Activated naive CD8-positive, alpha-beta T cell treated with anti-CD3 and anti-CD28 coated beads, Interleukin-2, amount 50 U/mL, for 16 hours (primary cell): ENCODE measurements around the gene OAT.
"Not testable (repeated sequence)": the region's sequence is repeated elsewhere in the genome, so short reads cannot be mapped to it uniquely, and the experiment has no call there.

Source experiments
- DNase-seq: peaks from one replicate; pipeline ENCODE4 v3.0.0-alpha.2; 2020; ENCODE audit warnings: low read depth, low spot score

OAT gene

DNA sequence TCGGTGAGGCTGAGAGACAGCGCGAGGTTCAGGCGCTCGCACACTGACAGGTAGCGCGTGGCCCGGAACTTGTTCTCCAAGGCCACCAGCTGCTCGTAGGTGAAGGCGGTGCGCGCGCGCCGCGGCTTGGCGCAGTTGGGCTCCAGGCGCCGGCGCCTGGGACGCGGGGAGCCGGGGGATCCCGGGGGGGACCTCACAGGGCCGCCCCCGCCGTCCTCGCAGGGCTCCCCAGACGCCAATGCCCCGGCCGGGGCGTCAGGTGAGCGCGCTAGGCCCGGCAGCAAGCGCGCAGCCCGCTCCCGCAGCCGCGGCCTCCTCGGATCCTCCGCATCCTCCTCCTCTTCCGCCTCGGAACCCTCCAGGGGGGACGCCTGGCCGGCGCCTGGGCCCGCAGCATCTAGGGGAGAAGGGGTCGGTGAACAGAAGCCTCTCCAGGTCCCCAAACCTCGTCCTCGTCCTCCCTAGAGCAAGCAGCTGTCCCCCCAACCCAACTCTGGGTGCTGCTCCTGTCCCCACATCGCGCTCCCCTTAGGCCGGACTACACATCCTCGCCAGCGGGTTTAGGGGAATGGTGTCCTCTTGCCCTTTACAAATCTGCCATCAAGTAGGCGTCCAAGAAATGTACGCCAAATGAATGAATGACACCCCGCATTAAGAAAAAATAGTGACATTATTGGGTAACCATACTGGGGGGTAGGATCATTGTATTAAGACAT is 29.2 kb upstream of the OAT start:
- DNase-seq = no peak

DNA sequence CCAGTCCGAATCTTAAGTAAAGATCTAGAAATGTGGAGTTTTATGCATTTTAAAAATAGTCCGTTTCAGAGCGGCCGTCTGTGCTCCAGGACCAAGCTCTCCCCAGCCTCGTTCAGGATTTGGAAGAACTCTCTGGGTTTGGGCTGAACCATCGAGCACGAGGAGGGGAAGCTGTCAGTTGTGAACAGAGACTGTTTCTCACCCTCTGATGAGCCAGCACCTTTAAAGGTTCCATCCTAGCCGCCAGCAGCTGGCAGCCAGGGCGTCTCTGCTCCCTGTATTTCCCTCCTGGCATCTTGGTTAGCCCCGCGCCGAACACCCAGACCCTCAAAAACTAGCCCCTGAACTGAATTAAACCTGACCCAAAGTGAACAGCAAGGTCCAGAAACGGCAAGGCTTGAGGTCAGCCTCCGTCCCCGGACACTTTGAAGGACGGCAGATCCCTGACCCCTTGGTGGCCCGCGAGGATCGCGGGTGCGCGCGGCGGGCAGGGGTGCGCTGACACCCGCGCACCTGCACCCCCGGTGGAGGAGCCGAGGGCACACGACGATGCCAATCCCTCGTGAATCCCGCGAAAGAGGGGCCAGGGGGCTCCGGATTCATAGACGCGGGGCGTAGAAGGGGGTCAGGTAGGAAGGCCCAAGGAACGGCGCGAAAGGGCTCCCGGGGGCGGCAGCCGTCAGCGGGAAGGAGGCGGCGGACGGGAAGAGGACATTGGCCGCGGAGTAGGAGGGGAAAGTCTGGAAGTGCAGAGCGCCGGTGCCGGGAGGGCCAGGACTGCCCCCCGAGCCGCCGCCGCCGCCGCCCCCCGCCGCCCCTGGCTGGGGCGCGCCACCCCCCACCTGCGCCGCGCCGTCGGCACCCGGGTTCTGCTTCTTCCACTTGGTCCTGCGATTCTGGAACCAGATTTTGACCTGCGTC is 28.4 kb upstream of the OAT start:
- no peak for DNase-seq

DNA sequence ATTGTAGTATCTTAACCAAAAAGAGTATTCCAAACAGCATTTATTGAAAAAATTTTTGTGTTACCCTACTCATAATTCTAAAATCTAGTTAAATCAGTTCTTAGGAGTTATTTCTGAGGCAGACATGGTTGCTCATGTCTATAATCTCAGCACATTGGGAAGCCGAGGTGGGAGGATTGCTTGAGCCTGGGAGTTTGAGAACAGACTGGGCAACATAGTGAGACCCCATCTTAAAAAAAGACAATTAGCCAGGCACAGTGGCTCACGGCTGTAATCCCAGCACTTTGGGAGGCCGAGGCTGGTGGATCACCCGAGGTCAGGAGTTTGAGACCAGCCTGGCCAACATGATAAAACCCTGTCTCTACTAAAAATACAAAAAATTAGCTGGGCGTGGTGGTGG is 23.0 kb upstream of the OAT start:
- not testable (repeated sequence) for DNase-seq

DNA sequence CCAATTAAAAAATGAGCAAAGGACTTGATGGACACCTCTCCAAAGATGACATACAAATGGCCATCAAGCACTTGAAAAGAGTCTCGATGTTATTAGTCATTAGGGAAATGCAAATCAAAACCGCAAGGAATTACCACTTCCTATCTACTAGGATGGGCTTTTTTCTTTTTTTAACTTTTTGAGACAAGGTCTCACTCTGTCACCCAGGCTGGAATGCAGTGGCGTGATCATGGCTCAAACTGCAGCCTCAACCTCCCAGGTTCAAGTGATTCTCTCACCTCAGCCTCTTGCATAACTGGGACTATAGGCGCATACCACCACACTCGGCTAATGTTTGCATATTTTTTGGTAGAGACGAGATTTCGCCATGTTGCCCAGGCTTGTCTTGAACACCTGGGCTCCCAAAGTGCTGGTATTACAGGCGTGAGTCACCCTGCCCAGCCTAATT is 17.5 kb upstream of the OAT start:
- DNase-seq = no peak

DNA sequence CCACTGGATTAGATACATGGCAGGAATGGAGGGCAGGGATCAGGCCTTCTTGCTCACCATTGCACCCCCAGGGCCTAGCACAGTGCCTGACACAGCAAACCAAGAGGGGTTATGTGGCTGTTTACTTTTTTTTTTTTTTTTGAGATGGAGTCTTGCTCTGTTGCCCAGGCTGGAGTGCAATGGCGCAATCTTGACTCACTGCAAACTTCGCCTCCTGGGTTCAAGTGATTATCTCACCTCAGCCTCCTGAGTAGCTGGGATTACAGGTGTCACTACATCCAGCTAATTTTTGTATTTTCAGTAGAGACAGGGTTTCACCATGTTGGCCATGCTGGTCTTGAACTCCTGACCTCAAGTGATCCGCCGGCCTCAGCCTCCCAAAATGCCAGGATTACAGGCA is 17.0 kb upstream of the OAT start:
- not testable (repeated sequence) for DNase-seq

DNA sequence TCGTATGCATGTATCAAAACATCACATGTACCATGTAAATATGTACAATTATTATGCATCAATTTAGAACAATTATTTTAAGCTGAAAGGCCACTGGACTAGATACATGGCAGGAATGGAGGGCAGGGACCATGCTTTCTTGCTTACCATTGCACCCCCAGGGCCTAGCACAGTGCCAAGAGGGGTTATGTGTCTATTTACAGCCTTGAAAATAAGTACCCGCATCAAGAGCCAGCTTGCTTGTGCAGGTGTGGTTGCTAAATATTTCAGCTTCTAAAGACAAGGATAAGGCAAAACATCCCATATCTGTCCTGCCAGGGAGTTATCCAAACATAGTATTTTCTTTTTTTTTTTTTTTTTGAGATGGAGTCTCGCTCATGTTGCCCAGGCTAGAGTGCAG is 14.7 kb upstream of the OAT start:
- DNase-seq = no peak

DNA sequence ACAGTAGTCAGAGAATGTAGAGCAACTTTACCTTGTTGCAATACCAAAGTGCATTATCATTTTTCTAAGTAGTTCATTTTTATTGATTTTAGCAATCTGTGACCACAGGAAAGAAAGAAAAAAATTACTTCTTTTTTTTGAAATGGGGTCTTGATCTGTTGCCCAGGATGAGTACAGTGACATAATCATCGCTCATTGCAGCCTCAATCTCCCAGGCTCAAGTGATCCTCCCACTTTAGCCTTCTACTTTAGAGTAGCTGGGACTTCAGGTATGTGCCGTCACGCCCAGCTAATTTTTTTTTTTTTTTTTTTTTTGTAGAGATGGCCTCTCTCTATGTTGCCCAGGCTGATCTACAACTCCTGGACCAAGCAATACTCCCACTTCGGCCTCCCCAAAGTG is 11.4 kb upstream of the OAT start:
- DNase-seq = no peak

DNA sequence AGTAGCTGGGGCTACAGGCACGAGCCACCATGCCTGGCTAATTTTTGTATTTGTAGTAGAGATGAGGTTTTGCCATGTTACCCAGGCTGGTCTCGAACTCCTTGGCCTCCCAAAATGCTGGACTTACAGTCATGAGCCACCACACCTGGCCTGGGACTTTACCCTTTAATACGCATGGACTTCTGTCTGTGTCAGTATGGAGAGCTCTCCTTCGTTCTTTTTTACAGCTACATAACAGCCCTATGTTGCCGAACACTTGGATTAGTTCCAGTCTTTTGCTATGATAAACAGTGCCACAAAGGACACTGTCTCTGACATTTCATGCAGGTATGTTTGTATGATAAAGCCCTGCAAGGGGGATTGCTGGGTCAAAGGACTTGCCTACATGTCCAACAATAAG is 10.9 kb upstream of the OAT start:
- no peak for DNase-seq

DNA sequence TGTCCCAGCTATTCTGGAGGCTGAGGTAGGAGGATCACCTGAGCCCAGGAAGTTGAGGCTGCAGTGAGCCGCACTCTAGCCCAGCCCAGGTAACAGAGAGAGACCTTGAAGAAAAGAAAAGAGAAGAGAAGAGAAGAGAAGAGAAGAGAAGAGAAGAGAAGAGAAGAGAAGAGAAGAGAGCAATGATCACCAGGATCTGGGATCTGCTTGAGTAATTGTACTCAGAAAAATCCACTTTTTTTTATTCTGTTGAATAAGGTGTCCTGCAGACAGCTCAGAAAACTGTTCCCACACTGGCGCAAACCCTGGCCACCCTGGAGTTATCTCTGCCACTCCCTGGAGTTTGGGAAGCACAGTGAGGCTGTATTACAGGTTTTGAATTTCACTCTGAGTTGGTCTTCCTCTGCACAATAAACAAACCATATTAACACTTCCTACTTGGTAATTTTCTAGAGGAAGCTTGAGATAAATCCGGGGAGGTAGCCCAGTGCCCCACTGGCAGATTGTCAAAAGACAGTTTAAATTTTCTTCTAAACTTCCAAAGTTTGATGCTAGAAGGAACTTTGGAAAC is 9.6 kb upstream of the OAT start:
- no peak for DNase-seq

DNA sequence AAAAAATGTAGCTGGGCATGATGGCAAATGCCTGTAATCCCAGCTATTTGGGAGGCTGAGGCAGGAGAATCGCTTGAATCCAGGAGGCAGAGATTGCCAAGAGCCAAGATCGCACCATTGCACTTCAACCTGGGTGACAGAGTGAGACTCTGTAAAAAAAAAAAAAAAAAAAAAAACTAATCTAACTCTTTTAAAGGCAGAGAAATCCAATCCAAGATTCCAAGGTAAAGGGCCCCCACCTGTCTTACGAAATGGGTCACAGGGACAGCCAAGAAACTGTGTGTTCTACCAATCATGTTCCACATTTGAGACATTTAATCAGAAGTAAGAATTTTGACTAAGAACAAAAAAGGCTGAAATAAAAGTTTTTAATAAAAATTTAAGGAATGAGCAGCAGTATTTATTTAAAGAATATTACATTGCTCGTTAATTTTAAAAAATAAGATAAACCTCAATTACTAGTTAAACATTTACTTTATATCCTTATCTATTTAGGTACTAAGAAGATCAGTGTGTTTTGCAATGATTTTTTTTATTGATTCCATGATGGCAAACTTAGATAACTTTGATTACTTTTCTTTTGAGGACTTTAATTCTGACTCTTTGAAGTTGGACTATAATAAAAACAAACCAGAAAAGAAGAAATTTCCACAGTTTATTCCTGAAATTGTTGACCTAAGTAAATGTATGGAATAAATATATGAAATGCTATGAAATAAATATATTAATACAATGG is 6.7 kb upstream of the OAT start:
- DNase-seq = no peak

DNA sequence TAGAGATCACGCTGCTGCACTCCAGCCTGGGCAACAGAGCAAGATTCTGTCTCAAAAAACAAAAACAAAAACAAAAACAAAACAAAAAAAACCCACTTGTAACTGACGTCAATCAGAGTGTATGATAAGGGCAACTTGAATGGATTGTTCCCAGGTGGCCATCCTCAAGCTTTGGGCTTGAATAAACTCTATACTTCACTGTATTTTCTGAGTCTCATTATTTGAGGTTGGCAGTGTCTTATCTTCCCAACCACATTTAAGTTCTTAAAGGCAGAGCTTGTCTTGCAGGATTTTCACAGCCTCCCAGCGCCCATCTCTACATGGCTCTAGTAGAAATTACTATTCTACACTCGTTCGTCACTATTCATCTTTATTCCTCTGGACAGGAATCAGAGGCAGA is 5.1 kb upstream of the OAT start:
- no peak for DNase-seq

DNA sequence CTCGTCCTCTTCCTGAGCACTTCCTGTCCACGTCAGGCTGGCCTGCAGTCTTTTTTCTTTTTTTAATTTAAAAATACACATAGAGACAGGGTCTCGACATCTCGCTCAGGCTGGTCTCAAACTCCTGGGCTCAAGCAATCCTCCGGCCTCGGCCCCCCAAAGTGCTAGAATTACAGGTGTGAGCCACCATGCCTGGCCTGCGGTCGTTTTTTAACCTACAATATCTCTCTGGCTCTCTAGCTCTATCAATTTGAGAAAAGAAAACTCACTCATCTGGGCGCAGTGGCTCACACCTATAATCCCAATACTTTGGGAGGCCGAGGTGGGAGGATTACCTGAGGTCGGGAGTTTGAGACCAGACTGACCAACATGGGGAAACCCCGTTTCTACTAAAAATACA is 4.0 kb upstream of the OAT start:
- DNase-seq = no peak

DNA sequence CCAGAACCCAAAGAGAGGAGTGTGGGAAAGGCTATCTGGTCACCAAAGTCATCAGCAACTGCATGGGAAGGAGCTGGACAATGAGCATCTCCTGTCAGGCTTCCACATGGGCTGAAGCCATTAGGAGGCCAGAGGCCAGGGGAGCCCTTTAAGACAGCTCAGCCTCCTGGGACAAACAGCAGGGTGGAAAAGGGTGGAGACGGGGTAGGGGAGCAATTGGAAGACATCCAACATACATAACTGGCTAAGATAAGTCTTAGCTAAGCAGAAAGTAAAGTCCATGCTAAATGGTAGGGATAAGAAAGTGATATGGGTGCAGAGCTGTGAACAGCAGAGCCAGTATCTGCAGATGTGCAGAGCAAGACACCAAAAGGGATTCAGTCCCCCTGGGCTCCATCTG is 1.5 kb upstream of the OAT start:
- DNase-seq = no peak

DNA sequence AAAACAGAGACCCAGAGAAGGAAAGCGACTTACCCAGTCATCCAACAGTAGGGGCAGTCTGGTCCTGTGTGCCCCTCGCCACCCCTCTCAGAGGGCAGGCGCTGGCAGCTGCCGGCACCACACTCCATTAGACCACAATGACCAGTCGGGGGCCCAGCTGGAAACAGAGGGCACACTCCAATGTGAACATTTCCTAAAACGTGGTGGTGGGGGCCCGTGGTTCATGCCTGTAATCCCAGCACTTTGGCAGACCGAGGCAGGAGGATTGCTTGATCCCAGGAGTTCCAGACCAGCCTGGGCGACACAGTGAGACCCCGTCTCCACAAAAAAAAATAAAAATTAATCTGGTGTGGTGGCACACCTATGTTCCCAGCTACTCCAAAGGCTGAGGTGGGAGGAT is 912 bp upstream of the OAT start:
- DNase-seq = no peak

DNA sequence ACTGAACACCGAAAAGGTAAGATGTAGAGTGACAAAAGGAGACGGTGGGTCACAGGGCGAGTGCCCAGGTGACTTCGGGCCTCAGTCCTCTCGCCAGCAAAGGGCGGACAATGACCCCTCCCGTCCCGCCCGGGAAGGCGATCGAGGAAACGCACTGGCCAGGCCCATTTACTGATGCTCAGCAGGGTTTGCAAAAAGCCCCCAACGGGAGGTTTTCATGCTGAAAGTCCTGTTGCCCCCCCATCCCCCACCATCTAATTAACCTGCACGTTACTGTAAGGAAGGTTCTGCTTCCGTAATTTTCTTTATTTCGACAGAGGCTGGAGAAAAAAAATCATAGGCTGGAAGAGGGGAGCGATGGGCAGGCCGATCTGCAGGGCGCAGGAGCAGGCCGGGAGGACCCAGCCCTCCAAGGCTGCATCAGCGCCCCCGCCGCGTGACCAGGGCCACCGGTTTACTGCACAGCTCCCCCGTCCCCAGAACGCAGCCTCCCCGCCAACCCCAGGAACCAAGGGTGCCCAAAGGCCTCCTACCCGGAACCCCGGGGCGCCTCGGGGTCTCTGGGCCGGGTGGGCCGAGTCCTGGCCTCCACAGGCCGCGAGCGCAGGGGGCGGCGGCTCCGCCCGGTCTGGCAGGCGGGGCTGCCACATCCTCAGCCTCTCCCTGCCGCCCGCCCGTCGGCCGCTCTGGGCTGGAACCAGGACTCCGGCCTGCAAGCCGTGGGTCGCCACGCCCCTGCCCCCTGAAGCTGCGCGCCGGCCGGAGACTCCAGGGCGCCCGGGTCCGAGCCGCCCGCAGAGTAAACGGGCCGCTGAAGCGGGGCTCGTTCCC is 613 bp downstream of the OAT start:
- DNase-seq = peak; percentile 5

DNA sequence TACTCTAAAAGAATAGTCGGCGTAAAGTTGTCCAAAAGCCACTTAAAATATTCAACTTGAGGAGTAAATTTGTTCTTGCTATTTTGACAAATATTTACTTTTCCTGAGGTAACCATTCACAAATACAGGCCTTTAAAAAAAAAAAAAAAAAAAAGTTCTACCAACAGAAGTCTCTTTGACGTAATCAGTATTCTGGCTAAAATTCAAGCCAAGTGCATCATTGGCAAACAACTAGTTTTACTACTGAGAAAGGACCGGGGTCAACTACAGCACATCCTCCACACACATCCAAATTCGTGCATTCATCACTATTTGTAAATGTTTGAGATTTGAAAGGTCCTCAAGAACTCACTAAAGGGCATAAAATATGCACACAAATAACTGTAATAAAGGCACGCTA is 2.0 kb downstream of the OAT start:
- DNase-seq = no peak

DNA sequence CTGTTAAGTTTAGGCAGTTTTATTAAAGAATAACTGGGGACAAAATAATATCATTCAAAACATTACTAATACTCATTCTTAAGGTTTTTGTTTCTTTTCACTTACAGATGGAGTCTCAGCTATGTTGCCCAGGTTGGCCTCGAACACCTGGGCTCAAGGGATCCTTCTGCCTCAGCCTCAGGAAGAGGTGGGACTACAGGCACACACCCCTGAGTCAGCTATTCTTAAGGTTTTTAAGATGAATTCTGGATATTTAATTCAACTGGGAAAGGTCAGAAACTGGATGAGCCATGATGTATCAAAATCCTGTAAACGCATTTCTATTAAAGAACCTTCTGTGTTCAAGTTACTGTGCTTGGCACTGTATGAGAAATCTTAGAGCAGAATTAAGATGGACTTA is 3.5 kb downstream of the OAT start:
- DNase-seq = no peak

DNA sequence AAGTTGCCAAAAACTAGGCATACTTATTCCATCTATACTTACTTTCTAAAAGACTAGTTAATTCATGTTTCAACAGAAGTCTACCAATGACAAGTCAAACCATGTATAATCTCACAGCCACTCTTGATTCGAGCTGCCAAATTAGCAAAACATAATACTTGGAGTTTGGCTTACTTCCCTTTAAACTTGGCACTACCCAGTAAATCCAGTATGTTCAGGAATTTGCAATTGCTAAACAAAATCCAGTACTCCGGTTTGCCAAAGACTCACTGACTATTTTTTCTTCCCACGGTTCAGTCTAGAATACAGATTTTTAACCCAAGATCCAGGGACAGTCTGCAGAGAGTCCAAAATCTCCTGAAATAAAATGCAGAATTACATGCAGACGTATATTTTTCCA is 4.6 kb downstream of the OAT start:
- DNase-seq = no peak

DNA sequence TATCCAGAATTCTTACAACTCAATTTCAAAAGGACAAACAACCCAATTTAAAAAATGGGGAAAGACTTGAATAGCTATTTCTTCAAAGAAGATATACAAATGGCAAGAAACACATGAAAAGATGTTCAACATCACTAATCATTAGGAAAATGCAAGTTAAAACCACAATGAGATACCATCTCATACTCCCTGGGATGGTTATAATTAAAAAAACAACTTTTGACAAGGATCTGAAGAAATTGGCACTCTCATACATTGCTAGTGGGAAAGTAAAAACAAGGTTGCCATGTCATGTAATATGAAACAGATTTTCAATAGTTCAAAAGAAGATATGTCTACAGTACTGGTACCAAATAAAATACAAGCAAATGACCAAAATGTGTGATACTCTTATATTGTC is 9.0 kb downstream of the OAT start:
- DNase-seq = no peak

DNA sequence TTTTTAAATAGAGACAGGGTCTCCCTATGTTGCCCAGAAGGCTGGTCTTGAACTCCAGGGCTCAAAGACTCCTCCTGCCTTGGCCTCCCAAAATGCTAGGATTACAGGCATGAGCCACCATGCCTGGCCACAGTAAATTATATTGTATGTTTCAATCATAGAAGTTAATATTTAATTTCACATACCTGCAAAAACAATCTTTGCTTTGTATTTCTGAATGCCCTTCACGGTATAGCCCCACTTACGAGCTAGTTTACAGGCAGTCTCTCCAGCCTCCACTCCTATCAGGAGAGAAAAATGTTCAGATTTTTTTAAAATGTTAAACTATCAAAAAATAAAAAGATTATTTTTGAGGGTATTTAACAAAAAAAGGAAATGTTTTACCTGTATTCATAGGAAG is 10.4 kb downstream of the OAT start:
- no peak for DNase-seq

DNA sequence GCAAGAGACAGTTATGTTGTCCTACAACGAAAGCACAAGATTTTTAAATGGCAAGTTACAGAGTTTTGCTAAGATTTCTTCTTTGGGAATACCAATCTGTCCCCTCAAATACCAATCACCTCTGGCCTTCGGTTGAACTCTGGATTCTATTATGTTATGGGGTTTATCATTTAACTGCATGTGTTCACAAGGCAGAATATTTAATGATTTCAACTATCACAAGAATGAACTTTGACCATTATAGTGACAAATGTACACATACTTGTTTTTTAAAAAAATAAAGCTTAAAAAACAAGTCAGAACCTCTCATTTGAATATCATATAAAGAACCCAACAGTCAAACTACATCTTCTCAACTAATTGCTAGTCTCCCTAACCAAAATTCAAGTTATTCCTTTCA is 11.3 kb downstream of the OAT start:
- DNase-seq = no peak
